Liver (tissue), 9 donors: ENCODE measurements around the gene KRTAP29-1. TPM values are rescaled to one million over a fixed set of nuclear protein-coding genes. Genes with fewer than 3 reads are reported as not detected.

Experiments
- DNase-seq: peaks from one replicate; pipeline ENCODE4 v3.0.0-alpha.2; 2017; ENCODE audit warnings: low spot score
- H3K27ac ChIP-seq, 2 donors: one replicate each; pipeline ENCODE4 v1.7.0; 2013; ENCODE audit warnings: inconsistent platforms in 2 of 2, low read length in 2 of 2, control low read depth in 1 of 2, low read depth in 1 of 2, mild to moderate bottlenecking in 1 of 2
- H3K27me3 ChIP-seq, 4 donors: one replicate each; pipeline versions ENCODE4 v1.6.1 to v1.7.0; 2013; ENCODE audit warnings: low read length in 3 of 4, inconsistent platforms in 1 of 4, mild to moderate bottlenecking in 1 of 4, moderate library complexity in 1 of 4; ENCODE audit not compliant: control insufficient read depth in 4 of 4, insufficient read depth in 4 of 4
- H3K36me3 ChIP-seq, 4 donors: one replicate each; pipeline versions ENCODE4 v1.6.1 to v1.7.0; 2013; ENCODE audit warnings: low read length in 3 of 4, mild to moderate bottlenecking in 3 of 4, low read depth in 1 of 4, moderate library complexity in 1 of 4; ENCODE audit not compliant: control insufficient read depth in 4 of 4, insufficient read depth in 3 of 4
- H3K4me1 ChIP-seq, 4 donors: one replicate each; pipeline versions ENCODE4 v1.6.1 to v1.7.0; 2013; ENCODE audit warnings: low read length in 3 of 4, mild to moderate bottlenecking in 3 of 4, moderate library complexity in 1 of 4; ENCODE audit not compliant: control insufficient read depth in 4 of 4, insufficient read depth in 4 of 4
- H3K4me3 ChIP-seq, 3 donors: one replicate each; pipeline versions ENCODE4 v1.6.1 to v1.7.0; 2013; ENCODE audit warnings: low read length in 3 of 3, control low read depth in 1 of 3, low read depth in 1 of 3, mild to moderate bottlenecking in 1 of 3
- H3K9ac ChIP-seq, 2 donors: one replicate each; pipeline ENCODE4 v1.7.0; 2013; ENCODE audit warnings: low read length in 2 of 2, mild to moderate bottlenecking in 2 of 2, moderate library complexity in 2 of 2, control low read depth in 1 of 2, low read depth in 1 of 2
- H3K9me3 ChIP-seq, 4 donors: one replicate each; pipeline versions ENCODE4 v1.6.1 to v1.7.0; 2013; ENCODE audit warnings: low read length in 3 of 4; ENCODE audit not compliant: control insufficient read depth in 4 of 4
- EGR1 ChIP-seq, 2 donors: IDR thresholded peaks; 2 replicates each; pipeline ENCODE4 v1.6.1; 2016 to 2018; ENCODE audit warnings: antibody characterized with exemption in 2 of 2, low read depth in 2 of 2
- FOXA2 ChIP-seq: IDR thresholded peaks from 2 replicates; pipeline ENCODE4 v1.6.1; 2016; ENCODE audit warnings: antibody characterized with exemption
- GABPA ChIP-seq, 2 donors: IDR thresholded peaks in 1 of 2; conservative IDR thresholded peaks in 1 of 2; 2 replicates each; pipeline ENCODE4 v1.6.1; 2016; ENCODE audit warnings: antibody characterized with exemption in 2 of 2, mild to moderate bottlenecking in 1 of 2, moderate library complexity in 1 of 2
- HNF4G ChIP-seq: IDR thresholded peaks from 2 replicates; pipeline ENCODE4 v1.6.1; 2016; ENCODE audit warnings: antibody characterized with exemption
- JUND ChIP-seq, 2 donors: IDR thresholded peaks; 2 replicates each; pipeline ENCODE4 v1.6.1; 2016; ENCODE audit warnings: antibody characterized with exemption in 2 of 2
- NR2F2 ChIP-seq: IDR thresholded peaks from 2 replicates; pipeline ENCODE4 v1.6.1; 2016; ENCODE audit warnings: antibody characterized with exemption
- RAD21 ChIP-seq, 2 donors: IDR thresholded peaks; 2 replicates each; pipeline ENCODE4 v1.6.1; 2016; ENCODE audit warnings: antibody characterized with exemption in 2 of 2, mild to moderate bottlenecking in 2 of 2
- RXRA ChIP-seq, 2 donors: IDR thresholded peaks; 2 replicates each; pipeline ENCODE4 v1.6.1; 2017 to 2018; ENCODE audit warnings: antibody characterized with exemption in 2 of 2, mild to moderate bottlenecking in 1 of 2
- SP1 ChIP-seq: IDR thresholded peaks from 2 replicates; pipeline ENCODE4 v1.6.1; 2018; ENCODE audit warnings: antibody characterized with exemption, mild to moderate bottlenecking
- TAF1 ChIP-seq: conservative IDR thresholded peaks from 2 replicates; pipeline ENCODE4 v1.6.1; 2016; ENCODE audit warnings: antibody characterized with exemption, mild to moderate bottlenecking
- YY1 ChIP-seq: IDR thresholded peaks from 2 replicates; pipeline ENCODE4 v1.6.1; 2016; ENCODE audit warnings: antibody characterized with exemption, mild to moderate bottlenecking
- WGBS: extraction: QIAGEN DNeasy Blood & Tissue Kit; methylation state at CpG from one replicate; pipeline ENCODE4 v1.1.7; 2013; 5-methylcytosine and 5-hydroxymethylcytosine counted together
- polyA plus RNA-seq, 2 donors: library from polyadenylated mRNA; stranded (reverse) in 1 of 2; unstranded in 1 of 2; fragments of 200-250 nt in 1 of 2; fragments of >200 nt in 1 of 2; fragmentation: Nextera tagmentation in 1 of 2; extraction: Ambion mirVana in 1 of 2; gene quantifications; one replicate each; pipeline versions ENCODE4 v1.2.1 to v1.2.3, GENCODE V29; 2013 to 2015
- total RNA-seq, 2 donors: library from RNA; depleted of rRNA; stranded (reverse); fragments of >200 nt; gene quantifications; one replicate each; pipeline ENCODE4 v1.2.3, GENCODE V29; 2014
- TF ChIP-seq, protein P1 (sequence below): fragments of 150-350 bp; IDR thresholded peaks from 2 replicates; pipeline ENCODE4 v1.5.1; 2017; ENCODE audit warnings: improper control_type of control experiment, low read depth, low read length; ENCODE audit not compliant: missing input control
- TF ChIP-seq, protein P2 (sequence below): IDR thresholded peaks from 2 replicates; pipeline ENCODE4 v1.6.1; 2016; ENCODE audit warnings: antibody characterized with exemption
- TF ChIP-seq, protein P3 (sequence below): IDR thresholded peaks from 2 replicates; pipeline ENCODE4 v1.6.1; 2016; ENCODE audit warnings: antibody characterized with exemption
- TF ChIP-seq, protein P4 (sequence below): IDR thresholded peaks from 2 replicates; pipeline ENCODE4 v1.6.1; 2016; ENCODE audit warnings: antibody characterized with exemption
- TF ChIP-seq, protein P5 (sequence below): IDR thresholded peaks from 2 replicates; pipeline ENCODE4 v1.6.1; 2016; ENCODE audit warnings: antibody characterized with exemption, mild to moderate bottlenecking
- donor health status: healthy.
- donor health status: healthy.
- donor health status: healthy.
- donor health status: healthy.
- donor health status: healthy.

Gene KRTAP29-1
- total and polyA plus RNA-seq, 4 donors: not detected

DNA sequence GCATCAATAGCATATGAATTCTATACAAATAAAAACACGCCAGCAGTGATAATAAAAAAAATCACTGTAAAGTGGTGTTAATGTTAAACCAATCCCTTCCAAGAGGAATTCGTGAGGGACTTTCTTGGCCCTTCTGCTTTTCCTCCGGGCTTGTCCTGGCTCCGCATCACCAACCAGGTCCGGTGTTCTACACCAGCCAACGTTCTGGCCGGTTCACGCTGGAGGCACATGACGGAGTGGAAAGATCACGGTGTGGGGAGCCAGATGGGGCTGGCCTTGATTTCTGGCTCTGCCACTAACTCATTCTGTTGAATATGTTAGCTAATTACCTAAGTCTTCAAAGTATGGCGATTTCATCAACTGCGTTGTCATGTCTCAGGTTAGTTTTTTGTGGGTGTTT, 1.4 kb upstream of the KRTAP29-1 start:
- DNase-seq: no peak

DNA sequence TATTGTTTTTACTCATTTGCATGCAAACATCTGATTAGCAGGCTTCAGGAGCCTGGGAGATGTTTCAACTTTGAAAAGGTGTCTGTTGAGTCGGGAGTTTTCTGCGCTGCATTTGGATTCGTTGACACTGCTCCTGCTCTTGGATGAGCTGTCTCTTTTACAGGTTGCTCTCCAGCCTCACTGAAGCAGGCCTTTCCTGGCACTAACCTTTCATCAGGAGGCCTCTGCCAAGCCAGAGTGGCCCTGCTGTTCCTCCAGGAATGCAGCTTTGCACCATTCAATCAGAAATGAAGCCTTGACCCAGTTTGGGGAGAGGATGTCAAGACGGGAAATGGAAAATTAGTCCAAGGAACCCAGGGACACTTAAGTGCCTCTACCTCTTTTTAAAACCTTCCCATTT, 330 bp upstream of the KRTAP29-1 start:
- H3K4me3 ChIP-seq: no peak overlapping the region
- peaks cover 0 to 11% (median 0%) of the 10 kb centered on the region in 4 donors for H3K27me3 ChIP-seq
- DNase-seq: no peak
- no peaks in the 10 kb centered on the region for H3K4me1 ChIP-seq
- H3K36me3 ChIP-seq: no peaks in the 10 kb centered on the region
- no peaks in the 10 kb centered on the region for H3K9me3 ChIP-seq
- no peak overlapping the region for H3K9ac ChIP-seq
- no peak overlapping the region for H3K27ac ChIP-seq
- WGBS: 83% methylated on average over 4 of the region's 4 CpGs
- TF ChIP-seq NR2F2: no peak
- no peak for TF ChIP-seq HNF4G
- TF ChIP-seq RAD21 (IDR thresholded peaks at IDR 0.05): no peak
- no peak for TF ChIP-seq GABPA (IDR thresholded peaks at IDR 0.05 in 1 of 2, conservative IDR thresholded peaks at IDR 0.05 in 1 of 2)
- TF ChIP-seq SP1: no peak
- TF ChIP-seq FOXA2: no peak
- TF ChIP-seq EGR1 (IDR thresholded peaks at IDR 0.05; ENCODE audit: low read depth in 2 of 2): no peak
- TF ChIP-seq, protein P1, sequence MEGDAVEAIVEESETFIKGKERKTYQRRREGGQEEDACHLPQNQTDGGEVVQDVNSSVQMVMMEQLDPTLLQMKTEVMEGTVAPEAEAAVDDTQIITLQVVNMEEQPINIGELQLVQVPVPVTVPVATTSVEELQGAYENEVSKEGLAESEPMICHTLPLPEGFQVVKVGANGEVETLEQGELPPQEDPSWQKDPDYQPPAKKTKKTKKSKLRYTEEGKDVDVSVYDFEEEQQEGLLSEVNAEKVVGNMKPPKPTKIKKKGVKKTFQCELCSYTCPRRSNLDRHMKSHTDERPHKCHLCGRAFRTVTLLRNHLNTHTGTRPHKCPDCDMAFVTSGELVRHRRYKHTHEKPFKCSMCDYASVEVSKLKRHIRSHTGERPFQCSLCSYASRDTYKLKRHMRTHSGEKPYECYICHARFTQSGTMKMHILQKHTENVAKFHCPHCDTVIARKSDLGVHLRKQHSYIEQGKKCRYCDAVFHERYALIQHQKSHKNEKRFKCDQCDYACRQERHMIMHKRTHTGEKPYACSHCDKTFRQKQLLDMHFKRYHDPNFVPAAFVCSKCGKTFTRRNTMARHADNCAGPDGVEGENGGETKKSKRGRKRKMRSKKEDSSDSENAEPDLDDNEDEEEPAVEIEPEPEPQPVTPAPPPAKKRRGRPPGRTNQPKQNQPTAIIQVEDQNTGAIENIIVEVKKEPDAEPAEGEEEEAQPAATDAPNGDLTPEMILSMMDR: no peak
- no peak for TF ChIP-seq RXRA (IDR thresholded peaks at IDR 0.05)
- TF ChIP-seq, protein P2, sequence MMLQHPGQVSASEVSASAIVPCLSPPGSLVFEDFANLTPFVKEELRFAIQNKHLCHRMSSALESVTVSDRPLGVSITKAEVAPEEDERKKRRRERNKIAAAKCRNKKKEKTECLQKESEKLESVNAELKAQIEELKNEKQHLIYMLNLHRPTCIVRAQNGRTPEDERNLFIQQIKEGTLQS: no peak
- no peak for TF ChIP-seq TAF1
- no peak for TF ChIP-seq YY1

More for the DNA sequence above, 1.4 kb upstream of the KRTAP29-1 start:
- Histone ChIP-seq H3K36me3 (no peaks in the 10 kb centered on the region), H3K27me3 (peaks cover 0 to 11% (median 0%) of the 10 kb centered on the region in 4 donors), H3K9ac (no peak overlapping the region), H3K4me1 (no peaks in the 10 kb centered on the region), H3K9me3 (no peaks in the 10 kb centered on the region), H3K27ac (no peak overlapping the region), H3K4me3 (no peak overlapping the region)
- TF ChIP-seq GABPA (IDR thresholded peaks at IDR 0.05 in 1 of 2, conservative IDR thresholded peaks at IDR 0.05 in 1 of 2) (no peak), JUND (IDR thresholded peaks at IDR 0.05) (no peak), HNF4G (no peak), RXRA (IDR thresholded peaks at IDR 0.05) (no peak), EGR1 (IDR thresholded peaks at IDR 0.05; ENCODE audit: low read depth in 2 of 2) (no peak), SP1 (no peak), TAF1 (no peak), NR2F2 (no peak), YY1 (no peak), FOXA2 (no peak), RAD21 (IDR thresholded peaks at IDR 0.05) (no peak)
- TF ChIP-seq, protein P3, sequence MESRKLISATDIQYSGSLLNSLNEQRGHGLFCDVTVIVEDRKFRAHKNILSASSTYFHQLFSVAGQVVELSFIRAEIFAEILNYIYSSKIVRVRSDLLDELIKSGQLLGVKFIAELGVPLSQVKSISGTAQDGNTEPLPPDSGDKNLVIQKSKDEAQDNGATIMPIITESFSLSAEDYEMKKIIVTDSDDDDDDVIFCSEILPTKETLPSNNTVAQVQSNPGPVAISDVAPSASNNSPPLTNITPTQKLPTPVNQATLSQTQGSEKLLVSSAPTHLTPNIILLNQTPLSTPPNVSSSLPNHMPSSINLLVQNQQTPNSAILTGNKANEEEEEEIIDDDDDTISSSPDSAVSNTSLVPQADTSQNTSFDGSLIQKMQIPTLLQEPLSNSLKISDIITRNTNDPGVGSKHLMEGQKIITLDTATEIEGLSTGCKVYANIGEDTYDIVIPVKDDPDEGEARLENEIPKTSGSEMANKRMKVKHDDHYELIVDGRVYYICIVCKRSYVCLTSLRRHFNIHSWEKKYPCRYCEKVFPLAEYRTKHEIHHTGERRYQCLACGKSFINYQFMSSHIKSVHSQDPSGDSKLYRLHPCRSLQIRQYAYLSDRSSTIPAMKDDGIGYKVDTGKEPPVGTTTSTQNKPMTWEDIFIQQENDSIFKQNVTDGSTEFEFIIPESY: no peak
- TF ChIP-seq, protein P1: no peak
- TF ChIP-seq, protein P4, sequence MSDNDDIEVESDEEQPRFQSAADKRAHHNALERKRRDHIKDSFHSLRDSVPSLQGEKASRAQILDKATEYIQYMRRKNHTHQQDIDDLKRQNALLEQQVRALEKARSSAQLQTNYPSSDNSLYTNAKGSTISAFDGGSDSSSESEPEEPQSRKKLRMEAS: no peak
- TF ChIP-seq, protein P2: no peak
- TF ChIP-seq, protein P5, sequence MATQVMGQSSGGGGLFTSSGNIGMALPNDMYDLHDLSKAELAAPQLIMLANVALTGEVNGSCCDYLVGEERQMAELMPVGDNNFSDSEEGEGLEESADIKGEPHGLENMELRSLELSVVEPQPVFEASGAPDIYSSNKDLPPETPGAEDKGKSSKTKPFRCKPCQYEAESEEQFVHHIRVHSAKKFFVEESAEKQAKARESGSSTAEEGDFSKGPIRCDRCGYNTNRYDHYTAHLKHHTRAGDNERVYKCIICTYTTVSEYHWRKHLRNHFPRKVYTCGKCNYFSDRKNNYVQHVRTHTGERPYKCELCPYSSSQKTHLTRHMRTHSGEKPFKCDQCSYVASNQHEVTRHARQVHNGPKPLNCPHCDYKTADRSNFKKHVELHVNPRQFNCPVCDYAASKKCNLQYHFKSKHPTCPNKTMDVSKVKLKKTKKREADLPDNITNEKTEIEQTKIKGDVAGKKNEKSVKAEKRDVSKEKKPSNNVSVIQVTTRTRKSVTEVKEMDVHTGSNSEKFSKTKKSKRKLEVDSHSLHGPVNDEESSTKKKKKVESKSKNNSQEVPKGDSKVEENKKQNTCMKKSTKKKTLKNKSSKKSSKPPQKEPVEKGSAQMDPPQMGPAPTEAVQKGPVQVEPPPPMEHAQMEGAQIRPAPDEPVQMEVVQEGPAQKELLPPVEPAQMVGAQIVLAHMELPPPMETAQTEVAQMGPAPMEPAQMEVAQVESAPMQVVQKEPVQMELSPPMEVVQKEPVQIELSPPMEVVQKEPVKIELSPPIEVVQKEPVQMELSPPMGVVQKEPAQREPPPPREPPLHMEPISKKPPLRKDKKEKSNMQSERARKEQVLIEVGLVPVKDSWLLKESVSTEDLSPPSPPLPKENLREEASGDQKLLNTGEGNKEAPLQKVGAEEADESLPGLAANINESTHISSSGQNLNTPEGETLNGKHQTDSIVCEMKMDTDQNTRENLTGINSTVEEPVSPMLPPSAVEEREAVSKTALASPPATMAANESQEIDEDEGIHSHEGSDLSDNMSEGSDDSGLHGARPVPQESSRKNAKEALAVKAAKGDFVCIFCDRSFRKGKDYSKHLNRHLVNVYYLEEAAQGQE: no peak
- WGBS: 84% methylated on average over 12 of the region's 12 CpGs
